CD14-positive monocyte (primary cell): ENCODE measurements around the gene MYH16. TPM values are rescaled to one million over a fixed set of nuclear protein-coding genes. Genes with fewer than 3 reads are reported as not detected.
"Not testable (repeated sequence)": the region's sequence is repeated elsewhere in the genome, so short reads cannot be mapped to it uniquely, and the experiment has no call there.

Source experiments
- DNase-seq, 3 donors: peaks; one replicate each; pipeline ENCODE4 v3.0.0-alpha.2; 2011 to 2022
- H2AFZ ChIP-seq: 2 replicates; pipeline ENCODE4 v1.6.0; 2012; ENCODE audit warnings: mild to moderate bottlenecking, low read depth, low read length, inconsistent platforms; ENCODE audit not compliant: insufficient read depth, poor library complexity, severe bottlenecking
- H3K27ac ChIP-seq, 2 donors: 1 replicate in 1 of 2; 2 replicates in 1 of 2; pipeline ENCODE4 v1.5.1; 2012 to 2013; ENCODE audit warnings: low read length in 2 of 2, control low read depth in 1 of 2, inconsistent platforms in 1 of 2, low read depth in 1 of 2, mild to moderate bottlenecking in 1 of 2
- H3K27me3 ChIP-seq, 2 donors: one replicate each; pipeline versions ENCODE4 v1.6.0 to v1.6.1; 2011 to 2013; ENCODE audit warnings: low read length in 2 of 2; ENCODE audit not compliant: control insufficient read depth in 2 of 2, insufficient read depth in 2 of 2
- H3K36me3 ChIP-seq, 2 donors: replicated peaks in 1 of 2; 1 replicate in 1 of 2; 2 replicates in 1 of 2; pipeline versions ENCODE4 v1.5.1 to v1.6.1; 2012 to 2013; ENCODE audit warnings: low read length in 2 of 2, control low read depth in 1 of 2, inconsistent platforms in 1 of 2, mild to moderate bottlenecking in 1 of 2; ENCODE audit not compliant: insufficient read depth in 2 of 2, control insufficient read depth in 1 of 2
- H3K4me1 ChIP-seq, 2 donors: 1 replicate in 1 of 2; 2 replicates in 1 of 2; pipeline versions ENCODE4 v1.5.1 to v1.6.1; 2012 to 2013; ENCODE audit warnings: low read length in 2 of 2, control low read depth in 1 of 2, inconsistent platforms in 1 of 2, mild to moderate bottlenecking in 1 of 2, moderate library complexity in 1 of 2; ENCODE audit not compliant: insufficient read depth in 2 of 2, control insufficient read depth in 1 of 2
- H3K4me2 ChIP-seq: replicated peaks from 2 replicates; pipeline ENCODE3; 2012; ENCODE audit warnings: low read length, moderate library complexity, mild to moderate bottlenecking; ENCODE audit not compliant: poor library complexity, severe bottlenecking; ENCODE audit errors: extremely low read depth
- H3K4me3 ChIP-seq, 3 experiments: fragments of 200-600 bp in 1 of 3; sonication (generic) in 1 of 3; replicated peaks in 1 of 3; 1 replicate in 2 of 3; 2 replicates in 1 of 3; pipeline ENCODE4 v1.5.1; 2011 to 2013; ENCODE audit warnings: low read length in 3 of 3, mild to moderate bottlenecking in 3 of 3, control low read depth in 2 of 3, low read depth in 2 of 3, inconsistent platforms in 1 of 3, moderate library complexity in 1 of 3
- H3K79me2 ChIP-seq: 2 replicates; pipeline ENCODE4 v1.6.0; 2012; ENCODE audit warnings: mild to moderate bottlenecking, control low read depth, inconsistent platforms, low read length, moderate library complexity; ENCODE audit not compliant: insufficient read depth
- H3K9ac ChIP-seq: 2 replicates; pipeline ENCODE4 v1.6.0; 2017; ENCODE audit warnings: low read length, mild to moderate bottlenecking; ENCODE audit not compliant: insufficient read depth, poor library complexity, severe bottlenecking
- H3K9me3 ChIP-seq, 2 donors: replicated peaks in 1 of 2; 1 replicate in 1 of 2; 2 replicates in 1 of 2; pipeline versions ENCODE4 v1.5.1 to v1.6.1; 2012 to 2013; ENCODE audit warnings: low read length in 2 of 2, control low read depth in 1 of 2; ENCODE audit not compliant: control insufficient read depth in 1 of 2, insufficient read depth in 1 of 2
- H4K20me1 ChIP-seq: 2 replicates; pipeline ENCODE4 v1.6.0; 2012; ENCODE audit warnings: mild to moderate bottlenecking, low read length, control low read depth, moderate library complexity; ENCODE audit not compliant: insufficient read depth
- H3K27ac Mint-ChIP-seq, 7 donors: one replicate each; pipeline ENCODE4 v1.8.0; 2020; ENCODE audit warnings: mild to moderate bottlenecking in 7 of 7, mixed read lengths in 7 of 7, moderate library complexity in 6 of 7, inconsistent platforms in 2 of 7
- H3K27me3 Mint-ChIP-seq, 3 donors: one replicate each; pipeline ENCODE4 v1.8.0; 2021 to 2022; ENCODE audit warnings: low read depth in 3 of 3, mild to moderate bottlenecking in 3 of 3, mixed read lengths in 3 of 3, moderate library complexity in 3 of 3, inconsistent platforms in 1 of 3
- H3K36me3 Mint-ChIP-seq, 2 donors: one replicate each; pipeline ENCODE4 v1.8.0; 2020; ENCODE audit warnings: mixed read lengths in 2 of 2, inconsistent platforms in 1 of 2, mild to moderate bottlenecking in 1 of 2
- H3K4me1 Mint-ChIP-seq: one replicate; pipeline ENCODE4 v1.8.0; 2020; ENCODE audit warnings: mild to moderate bottlenecking, mixed read lengths
- H3K4me3 Mint-ChIP-seq, 2 donors: one replicate each; pipeline ENCODE4 v1.8.0; 2020; ENCODE audit warnings: mild to moderate bottlenecking in 2 of 2, mixed read lengths in 2 of 2, moderate library complexity in 1 of 2
- H3K9me3 Mint-ChIP-seq, 7 donors: one replicate each; pipeline ENCODE4 v1.8.0; 2020 to 2022; ENCODE audit warnings: mixed read lengths in 7 of 7, mild to moderate bottlenecking in 6 of 7, moderate library complexity in 6 of 7, inconsistent platforms in 2 of 7
- WGBS: methylation state at CpG from one replicate; pipeline ENCODE4 v1.1.5; 2013; ENCODE audit warnings: missing lambda C conversion rate; ENCODE audit not compliant: insufficient coverage; 5-methylcytosine and 5-hydroxymethylcytosine counted together
- intact Hi-C, 2 donors: fragments of 100-400 bp; cut with micrococcal nuclease; formaldehyde crosslinking; loops; one replicate each; pipeline versions ENCODE4 v1.15.0 to v1.15.1; 2023
- polyA plus RNA-seq, 3 donors: library from polyadenylated mRNA; depleted of rRNA in 1 of 3; unstranded in 2 of 3; stranded (reverse) in 1 of 3; fragments of 300-500 nt in 2 of 3; fragments of >200 nt in 1 of 3; fragmentation: Illumina TruSeq in 2 of 3; gene quantifications; 1 replicate in 2 of 3; 2 replicates in 1 of 3; pipeline ENCODE4 v1.2.3, GENCODE V29; 2012 to 2021
- TF ChIP-seq, protein P1 (sequence below): fragments of 200-600 bp; IDR thresholded peaks from one replicate; pipeline ENCODE4 v1.8.0; 2022; ENCODE audit warnings: antibody characterized with exemption, mild to moderate bottlenecking

Gene MYH16
- polyA plus RNA-seq, 3 donors, result not detected

DNA sequence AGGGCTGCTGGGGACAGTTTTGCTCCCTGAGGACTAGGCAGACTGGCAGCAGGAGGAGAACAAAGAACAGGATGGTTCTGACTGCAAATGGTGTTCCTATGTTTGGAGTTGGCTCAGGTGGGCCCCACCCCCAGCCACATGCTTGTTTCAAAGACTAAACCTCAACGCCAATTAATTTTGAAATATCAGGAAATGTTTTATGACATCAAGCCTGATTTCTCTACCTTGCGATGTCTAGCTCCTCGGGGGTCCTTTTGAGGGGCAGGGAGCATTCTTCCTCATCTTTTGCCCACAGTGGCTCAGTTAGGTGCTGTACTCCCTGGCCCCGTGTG, 4.1 kb upstream of the MYH16 start:
- Histone ChIP-seq H3K9me3 (no peaks in the 10 kb centered on the region), H3K4me1 (no peaks in the 10 kb centered on the region), H3K4me3 (no peak overlapping the region), H2AFZ (no peak overlapping the region), H3K27me3 (no peaks in the 10 kb centered on the region), H3K27ac (no peak overlapping the region), H3K9ac (no peak overlapping the region), H3K4me2 (no peak overlapping the region), H3K79me2 (no peaks in the 10 kb centered on the region), H4K20me1 (no peaks in the 10 kb centered on the region), H3K36me3 (no peaks in the 10 kb centered on the region)
- Mint-ChIP-seq H3K27ac (no peak overlapping the region), H3K27me3 (peaks cover 0 to 14% (median 12%) of the 10 kb centered on the region in 3 donors), H3K9me3 (peaks cover 0 to 6% (median 0%) of the 10 kb centered on the region in 7 donors), H3K36me3 (no peaks in the 10 kb centered on the region), H3K4me3 (no peak overlapping the region), H3K4me1 (peaks cover 2% of the 10 kb centered on the region)
- DNase-seq, result no peak
- 100% methylated on average over 1 of the region's 4 CpGs for WGBS
- TF ChIP-seq, protein P1, sequence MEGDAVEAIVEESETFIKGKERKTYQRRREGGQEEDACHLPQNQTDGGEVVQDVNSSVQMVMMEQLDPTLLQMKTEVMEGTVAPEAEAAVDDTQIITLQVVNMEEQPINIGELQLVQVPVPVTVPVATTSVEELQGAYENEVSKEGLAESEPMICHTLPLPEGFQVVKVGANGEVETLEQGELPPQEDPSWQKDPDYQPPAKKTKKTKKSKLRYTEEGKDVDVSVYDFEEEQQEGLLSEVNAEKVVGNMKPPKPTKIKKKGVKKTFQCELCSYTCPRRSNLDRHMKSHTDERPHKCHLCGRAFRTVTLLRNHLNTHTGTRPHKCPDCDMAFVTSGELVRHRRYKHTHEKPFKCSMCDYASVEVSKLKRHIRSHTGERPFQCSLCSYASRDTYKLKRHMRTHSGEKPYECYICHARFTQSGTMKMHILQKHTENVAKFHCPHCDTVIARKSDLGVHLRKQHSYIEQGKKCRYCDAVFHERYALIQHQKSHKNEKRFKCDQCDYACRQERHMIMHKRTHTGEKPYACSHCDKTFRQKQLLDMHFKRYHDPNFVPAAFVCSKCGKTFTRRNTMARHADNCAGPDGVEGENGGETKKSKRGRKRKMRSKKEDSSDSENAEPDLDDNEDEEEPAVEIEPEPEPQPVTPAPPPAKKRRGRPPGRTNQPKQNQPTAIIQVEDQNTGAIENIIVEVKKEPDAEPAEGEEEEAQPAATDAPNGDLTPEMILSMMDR, result no peak
- intact Hi-C loops, result no loop called here

DNA sequence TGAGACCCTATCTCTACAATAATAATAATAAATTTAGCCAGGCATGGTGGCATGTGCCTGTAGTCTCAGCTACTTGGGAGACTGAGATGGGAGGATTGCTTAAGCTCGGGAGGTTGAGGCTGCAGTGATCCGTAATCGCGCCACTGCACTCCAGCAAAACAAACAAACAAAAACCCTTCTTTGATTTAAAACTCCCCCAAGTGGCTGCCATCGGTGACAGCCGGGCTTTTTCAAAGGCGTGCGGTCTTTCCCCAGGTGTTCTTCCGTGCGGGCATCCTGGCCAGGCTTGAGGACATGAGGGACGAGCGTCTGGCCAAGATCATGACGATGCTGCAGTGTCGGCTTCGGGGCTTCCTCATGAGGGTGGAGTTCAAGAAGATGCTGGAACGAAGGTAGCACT, 1.9 kb upstream of the MYH16 start:
- Mint-ChIP-seq H3K27me3 (peaks cover 0 to 7% (median 4%) of the 10 kb centered on the region in 3 donors), H3K36me3 (no peaks in the 10 kb centered on the region), H3K4me3 (no peak overlapping the region), H3K9me3 (peaks cover 0 to 4% (median 0%) of the 10 kb centered on the region in 7 donors), H3K4me1 (peaks cover 9% of the 10 kb centered on the region), H3K27ac (no peak overlapping the region)
- no peak overlapping the region for H3K4me2 ChIP-seq
- TF ChIP-seq, protein P1, result no peak
- no peak overlapping the region for H3K27ac ChIP-seq
- no peak overlapping the region for H2AFZ ChIP-seq
- H3K27me3 ChIP-seq, result no peaks in the 10 kb centered on the region
- no peak overlapping the region for H3K4me3 ChIP-seq
- no peaks in the 10 kb centered on the region for H3K4me1 ChIP-seq
- no peaks in the 10 kb centered on the region for H3K9me3 ChIP-seq
- H3K9ac ChIP-seq, result no peak overlapping the region
- intact Hi-C loops, result no loop called here
- H4K20me1 ChIP-seq, result no peaks in the 10 kb centered on the region
- H3K79me2 ChIP-seq, result no peaks in the 10 kb centered on the region
- no peaks in the 10 kb centered on the region for H3K36me3 ChIP-seq
- DNase-seq, result no peak
- WGBS, result 95% methylated on average over 15 of the region's 16 CpGs

DNA sequence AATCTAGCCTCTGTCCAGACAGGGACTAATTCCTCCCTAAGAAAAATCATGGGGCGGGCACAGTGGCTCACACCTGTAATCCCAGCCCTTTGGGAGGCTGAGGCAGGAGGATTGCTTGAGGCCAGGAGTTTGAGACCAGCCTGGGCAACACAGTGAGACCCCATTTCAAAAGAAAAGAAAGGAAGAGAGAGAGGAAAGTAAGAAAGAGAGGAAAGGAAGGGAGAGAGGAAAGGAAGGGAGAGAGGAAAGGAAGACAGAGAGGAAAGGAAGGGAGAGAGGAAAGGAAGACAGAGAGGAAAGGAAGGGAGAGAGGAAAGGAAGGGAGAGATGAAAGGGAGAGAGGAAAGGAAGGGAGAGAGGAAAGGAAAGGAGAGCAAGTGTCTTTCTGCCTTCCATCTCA, 922 bp downstream of the MYH16 start:
- H2AFZ ChIP-seq, H3K4me1 ChIP-seq, H3K9me3 Mint-ChIP-seq, H3K4me1 Mint-ChIP-seq, H3K4me3 ChIP-seq, H3K36me3 ChIP-seq, H3K9me3 ChIP-seq, H3K79me2 ChIP-seq, intact Hi-C loops, H3K4me3 Mint-ChIP-seq, H3K27ac Mint-ChIP-seq, H3K27me3 ChIP-seq, DNase-seq, H3K9ac ChIP-seq, H3K36me3 Mint-ChIP-seq, H3K27ac ChIP-seq, H3K27me3 Mint-ChIP-seq, H3K4me2 ChIP-seq, H4K20me1 ChIP-seq: not testable (repeated sequence)
- WGBS, result no CpG with 5 or more reads among the region's 1 CpG

DNA sequence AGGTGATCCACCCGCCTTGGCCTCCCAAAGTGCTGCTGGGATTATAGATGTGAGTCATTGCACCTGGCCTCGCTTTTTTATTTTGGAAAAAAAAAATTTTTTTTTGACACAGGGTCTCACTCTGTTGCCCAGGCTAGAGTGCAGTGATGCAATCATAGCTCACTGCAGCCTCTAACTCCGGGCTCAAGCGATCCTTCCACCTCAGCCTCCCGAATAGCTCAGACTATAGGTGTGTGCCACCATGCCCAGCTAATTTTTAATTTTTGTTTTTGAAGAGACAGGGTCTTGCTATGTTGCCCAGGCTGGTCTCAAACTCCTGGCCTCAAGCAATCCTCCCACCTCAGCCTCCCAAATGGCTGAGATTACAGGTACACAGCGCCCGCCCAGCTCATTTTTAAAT, 2.3 kb downstream of the MYH16 start:
- WGBS, result 96% methylated on average over 4 of the region's 7 CpGs
- not testable (repeated sequence) for H3K9me3 Mint-ChIP-seq

More for the DNA sequence above, 2.3 kb downstream of the MYH16 start:
- H3K9ac ChIP-seq, intact Hi-C loops, H4K20me1 ChIP-seq, H3K27ac ChIP-seq, H3K4me1 ChIP-seq, H3K4me2 ChIP-seq, H2AFZ ChIP-seq, H3K36me3 ChIP-seq, H3K79me2 ChIP-seq, H3K4me3 Mint-ChIP-seq, H3K27ac Mint-ChIP-seq, H3K36me3 Mint-ChIP-seq, H3K4me3 ChIP-seq, H3K27me3 Mint-ChIP-seq, H3K4me1 Mint-ChIP-seq, DNase-seq, H3K9me3 ChIP-seq, H3K27me3 ChIP-seq: not testable (repeated sequence)
